Transverse colon (tissue), 4 donors: ENCODE measurements around the gene LYPD1.

Experiments
- POLR2A ChIP-seq: fragments of 450-650 bp; IDR thresholded peaks from one replicate; pipeline ENCODE4 v1.6.1; 2016; ENCODE audit warnings: antibody characterized with exemption, mild to moderate bottlenecking, moderate library complexity
- POLR2AphosphoS5 ChIP-seq, 3 donors: sonication (generic); formaldehyde crosslinking; IDR thresholded peaks; one replicate each; pipeline ENCODE4 v1.6.1; 2016; ENCODE audit warnings: antibody characterized with exemption in 3 of 3
- TF ChIP-seq, protein P1 (sequence below), 5 experiments: fragments of 200-600 bp in 3 of 5; fragments of 450-650 bp in 2 of 5; sonication (generic) in 3 of 5; IDR thresholded peaks; 1 replicate in 2 of 5; 2 replicates in 3 of 5; pipeline ENCODE4 v1.5.1; 2016 to 2017; ENCODE audit warnings: antibody characterized with exemption in 5 of 5, inconsistent platforms in 3 of 5, mild to moderate bottlenecking in 2 of 5, moderate library complexity in 1 of 5

DNA sequence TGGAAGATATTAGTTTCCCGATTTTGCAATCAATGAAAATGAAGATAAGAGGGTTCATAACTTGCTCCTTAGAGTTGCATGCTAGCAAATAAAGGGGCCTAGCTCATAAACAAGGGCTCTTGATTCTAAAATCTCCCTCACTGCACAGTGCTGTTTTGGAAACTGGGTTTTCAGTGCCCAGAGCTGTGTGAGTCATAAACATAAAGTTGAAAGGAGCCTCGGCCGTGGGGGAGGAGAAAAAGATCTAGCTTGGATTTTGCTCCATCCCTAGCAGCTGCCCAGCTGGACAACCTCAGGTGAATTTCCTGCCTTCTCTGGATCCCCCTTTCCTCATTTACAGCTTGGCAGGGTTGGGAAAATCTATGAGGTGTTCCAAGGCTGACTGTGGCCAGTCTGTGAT is 42.5 kb downstream of the LYPD1 start:
- TF ChIP-seq POLR2AphosphoS5 (IDR thresholded peaks at IDR 0.05) (no peak), POLR2A (no peak)
- TF ChIP-seq, protein P1, sequence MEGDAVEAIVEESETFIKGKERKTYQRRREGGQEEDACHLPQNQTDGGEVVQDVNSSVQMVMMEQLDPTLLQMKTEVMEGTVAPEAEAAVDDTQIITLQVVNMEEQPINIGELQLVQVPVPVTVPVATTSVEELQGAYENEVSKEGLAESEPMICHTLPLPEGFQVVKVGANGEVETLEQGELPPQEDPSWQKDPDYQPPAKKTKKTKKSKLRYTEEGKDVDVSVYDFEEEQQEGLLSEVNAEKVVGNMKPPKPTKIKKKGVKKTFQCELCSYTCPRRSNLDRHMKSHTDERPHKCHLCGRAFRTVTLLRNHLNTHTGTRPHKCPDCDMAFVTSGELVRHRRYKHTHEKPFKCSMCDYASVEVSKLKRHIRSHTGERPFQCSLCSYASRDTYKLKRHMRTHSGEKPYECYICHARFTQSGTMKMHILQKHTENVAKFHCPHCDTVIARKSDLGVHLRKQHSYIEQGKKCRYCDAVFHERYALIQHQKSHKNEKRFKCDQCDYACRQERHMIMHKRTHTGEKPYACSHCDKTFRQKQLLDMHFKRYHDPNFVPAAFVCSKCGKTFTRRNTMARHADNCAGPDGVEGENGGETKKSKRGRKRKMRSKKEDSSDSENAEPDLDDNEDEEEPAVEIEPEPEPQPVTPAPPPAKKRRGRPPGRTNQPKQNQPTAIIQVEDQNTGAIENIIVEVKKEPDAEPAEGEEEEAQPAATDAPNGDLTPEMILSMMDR (IDR thresholded peaks at IDR 0.05), result no peak
